HL-60 (cell line): Measurements from ENCODE around the gene ZNF821.

Experiments used
- DNase-seq, 2 experiments: peaks; one replicate each; pipeline ENCODE4 v3.0.0-alpha.2; 2010 to 2020; ENCODE audit warnings: low read depth in 1 of 2, low spot score in 1 of 2
- H3K27ac ChIP-seq: fragments of 250-450 bp; sonication (Bioruptor Pico); replicated peaks from 2 replicates; pipeline ENCODE4 v1.5.1; 2020; ENCODE audit warnings: mild to moderate bottlenecking, moderate library complexity
- H3K27me3 ChIP-seq: fragments of 250-450 bp; sonication (Bioruptor Pico); 2 replicates; pipeline ENCODE4 v1.5.1; 2021; ENCODE audit warnings: mild to moderate bottlenecking, moderate library complexity; ENCODE audit not compliant: insufficient read depth, poor library complexity, severe bottlenecking
- H3K4me3 ChIP-seq: replicated peaks from 2 replicates; pipeline ENCODE4 v1.5.1; 2011; ENCODE audit warnings: mild to moderate bottlenecking, control low read depth, low read length; ENCODE audit not compliant: insufficient read depth
- GABPA ChIP-seq: IDR thresholded peaks from 2 replicates; pipeline ENCODE4 v1.6.1; 2012; ENCODE audit warnings: low read depth
- POLR2AphosphoS5 ChIP-seq: IDR thresholded peaks from 2 replicates; pipeline ENCODE4 v1.6.1; 2012; ENCODE audit warnings: low read depth
- SPI1 ChIP-seq: IDR thresholded peaks from 2 replicates; pipeline ENCODE4 v1.6.1; 2012; ENCODE audit warnings: low read depth, mild to moderate bottlenecking, borderline replicate concordance
- TF ChIP-seq, protein P1 (sequence below): IDR thresholded peaks from one replicate; pipeline ENCODE4 v1.5.1; 2011; ENCODE audit warnings: low read length, control low read depth, inconsistent platforms; ENCODE audit not compliant: insufficient read depth
- TF ChIP-seq, protein P2 (sequence below): IDR thresholded peaks from 2 replicates; pipeline ENCODE4 v1.6.1; 2012; ENCODE audit warnings: low read depth; ENCODE audit not compliant: insufficient replicate concordance

Gene ZNF821

DNA sequence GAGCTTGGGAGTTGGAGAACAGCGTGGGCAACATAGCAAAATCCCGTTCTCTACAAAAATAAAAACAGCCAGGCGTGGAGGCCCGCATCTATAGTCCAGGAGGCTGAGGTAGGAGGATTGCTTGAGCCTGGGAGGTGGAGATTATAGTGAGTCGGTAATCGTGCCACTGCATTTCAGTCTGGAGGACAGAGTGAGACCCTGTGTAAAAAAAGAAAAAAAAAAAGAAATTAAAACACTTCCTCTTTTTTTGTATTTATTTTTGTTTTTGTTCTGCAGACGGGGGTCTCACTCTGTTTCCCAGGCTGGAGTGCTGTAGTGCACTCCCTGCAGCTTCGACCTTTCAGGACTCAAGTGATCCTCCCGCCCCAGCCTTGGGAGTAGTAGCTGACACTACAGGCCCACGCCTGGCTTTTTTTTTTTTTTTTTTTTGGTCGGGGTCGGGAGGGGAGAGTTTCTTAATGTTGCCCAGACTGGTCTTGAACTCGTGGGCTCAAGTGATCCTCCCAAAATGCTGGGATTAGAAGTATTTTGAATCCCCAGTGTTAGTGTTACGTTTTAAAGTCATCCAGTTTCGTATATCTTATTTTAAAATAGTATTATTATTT lies 12.9 kb upstream of the ZNF821 start:
- TF ChIP-seq GABPA (no peak), SPI1 (peak; percentile 75)
- TF ChIP-seq, protein P1, sequence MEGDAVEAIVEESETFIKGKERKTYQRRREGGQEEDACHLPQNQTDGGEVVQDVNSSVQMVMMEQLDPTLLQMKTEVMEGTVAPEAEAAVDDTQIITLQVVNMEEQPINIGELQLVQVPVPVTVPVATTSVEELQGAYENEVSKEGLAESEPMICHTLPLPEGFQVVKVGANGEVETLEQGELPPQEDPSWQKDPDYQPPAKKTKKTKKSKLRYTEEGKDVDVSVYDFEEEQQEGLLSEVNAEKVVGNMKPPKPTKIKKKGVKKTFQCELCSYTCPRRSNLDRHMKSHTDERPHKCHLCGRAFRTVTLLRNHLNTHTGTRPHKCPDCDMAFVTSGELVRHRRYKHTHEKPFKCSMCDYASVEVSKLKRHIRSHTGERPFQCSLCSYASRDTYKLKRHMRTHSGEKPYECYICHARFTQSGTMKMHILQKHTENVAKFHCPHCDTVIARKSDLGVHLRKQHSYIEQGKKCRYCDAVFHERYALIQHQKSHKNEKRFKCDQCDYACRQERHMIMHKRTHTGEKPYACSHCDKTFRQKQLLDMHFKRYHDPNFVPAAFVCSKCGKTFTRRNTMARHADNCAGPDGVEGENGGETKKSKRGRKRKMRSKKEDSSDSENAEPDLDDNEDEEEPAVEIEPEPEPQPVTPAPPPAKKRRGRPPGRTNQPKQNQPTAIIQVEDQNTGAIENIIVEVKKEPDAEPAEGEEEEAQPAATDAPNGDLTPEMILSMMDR = no peak
- peak overlapping the region; percentile 84 for H3K27ac ChIP-seq
- no peak for DNase-seq
- H3K4me3 ChIP-seq = peak overlapping the region; percentile 93
- no peaks in the 10 kb centered on the region for H3K27me3 ChIP-seq

DNA sequence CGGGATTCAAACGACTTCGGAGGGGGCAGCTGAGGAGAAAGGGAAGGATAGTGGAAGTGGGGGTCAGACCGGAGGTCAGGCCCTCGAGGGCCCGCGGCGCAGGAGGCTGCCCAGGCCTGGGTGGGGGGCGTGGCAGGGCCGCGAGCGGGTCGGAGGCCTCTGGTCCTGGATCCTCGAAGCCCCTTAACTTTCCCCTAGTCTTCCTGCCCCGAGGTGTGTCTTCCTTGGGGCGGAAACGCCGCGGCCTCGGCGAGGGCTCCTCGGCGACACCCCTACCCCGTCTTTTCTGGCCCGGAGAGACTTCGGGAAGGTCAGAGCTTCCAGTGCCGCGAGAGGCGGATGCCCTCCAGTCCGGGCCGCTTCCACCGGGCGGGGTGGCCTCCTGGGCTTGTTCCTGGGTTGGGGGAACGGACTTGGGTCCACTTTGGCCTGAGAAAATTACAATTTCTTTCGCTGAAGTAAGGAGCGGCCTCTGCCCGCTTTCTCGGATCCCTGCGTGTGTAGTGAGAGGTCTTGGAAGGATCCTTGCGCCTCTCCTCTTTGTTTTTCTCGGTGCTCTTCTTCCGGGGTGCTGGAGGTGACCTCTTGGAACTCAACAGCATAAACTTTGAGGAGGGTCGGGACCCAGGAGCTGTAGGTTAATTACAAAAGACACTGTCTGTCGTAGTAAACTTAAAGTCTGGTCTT lies 11.8 kb upstream of the ZNF821 start:
- peak; percentile 37 to 41 for DNase-seq
- TF ChIP-seq, protein P2, sequence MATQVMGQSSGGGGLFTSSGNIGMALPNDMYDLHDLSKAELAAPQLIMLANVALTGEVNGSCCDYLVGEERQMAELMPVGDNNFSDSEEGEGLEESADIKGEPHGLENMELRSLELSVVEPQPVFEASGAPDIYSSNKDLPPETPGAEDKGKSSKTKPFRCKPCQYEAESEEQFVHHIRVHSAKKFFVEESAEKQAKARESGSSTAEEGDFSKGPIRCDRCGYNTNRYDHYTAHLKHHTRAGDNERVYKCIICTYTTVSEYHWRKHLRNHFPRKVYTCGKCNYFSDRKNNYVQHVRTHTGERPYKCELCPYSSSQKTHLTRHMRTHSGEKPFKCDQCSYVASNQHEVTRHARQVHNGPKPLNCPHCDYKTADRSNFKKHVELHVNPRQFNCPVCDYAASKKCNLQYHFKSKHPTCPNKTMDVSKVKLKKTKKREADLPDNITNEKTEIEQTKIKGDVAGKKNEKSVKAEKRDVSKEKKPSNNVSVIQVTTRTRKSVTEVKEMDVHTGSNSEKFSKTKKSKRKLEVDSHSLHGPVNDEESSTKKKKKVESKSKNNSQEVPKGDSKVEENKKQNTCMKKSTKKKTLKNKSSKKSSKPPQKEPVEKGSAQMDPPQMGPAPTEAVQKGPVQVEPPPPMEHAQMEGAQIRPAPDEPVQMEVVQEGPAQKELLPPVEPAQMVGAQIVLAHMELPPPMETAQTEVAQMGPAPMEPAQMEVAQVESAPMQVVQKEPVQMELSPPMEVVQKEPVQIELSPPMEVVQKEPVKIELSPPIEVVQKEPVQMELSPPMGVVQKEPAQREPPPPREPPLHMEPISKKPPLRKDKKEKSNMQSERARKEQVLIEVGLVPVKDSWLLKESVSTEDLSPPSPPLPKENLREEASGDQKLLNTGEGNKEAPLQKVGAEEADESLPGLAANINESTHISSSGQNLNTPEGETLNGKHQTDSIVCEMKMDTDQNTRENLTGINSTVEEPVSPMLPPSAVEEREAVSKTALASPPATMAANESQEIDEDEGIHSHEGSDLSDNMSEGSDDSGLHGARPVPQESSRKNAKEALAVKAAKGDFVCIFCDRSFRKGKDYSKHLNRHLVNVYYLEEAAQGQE = peak; percentile 4
- TF ChIP-seq POLR2AphosphoS5 (peak; percentile 9; the same call in 1 of the 2 replicates), SPI1 (no peak), GABPA (no peak)
- TF ChIP-seq, protein P1 = no peak
- no peaks in the 10 kb centered on the region for H3K27me3 ChIP-seq
- peak overlapping the region; percentile 93 for H3K4me3 ChIP-seq
- peak overlapping the region; percentile 84 for H3K27ac ChIP-seq

- peak; percentile 95 to 98 for DNase-seq
- peak; percentile 88 for TF ChIP-seq POLR2AphosphoS5
- TF ChIP-seq GABPA = no peak
- TF ChIP-seq, protein P1 = no peak
- 0 out of 2 replicates have a peak, but pooled peaks have one; percentile 8 for TF ChIP-seq SPI1
- TF ChIP-seq, protein P2 = peak; percentile 39
- Histone ChIP-seq H3K27me3 (no peaks in the 10 kb centered on the region), H3K27ac (peak within 1 kb of the TSS; percentile 84), H3K4me3 (peak within 1 kb of the TSS; percentile 93)
Observed at GRCh38 chr16:71894921-71895678, 11.1 kb upstream of the ZNF821 start, which contains the start of gene IST1. Gene IST1 (plus strand): TSS chr16:71895531. CDS start chr16:71915641, 20,110 bp downstream.
